GM12878 (cell line): ENCODE measurements around the gene CDKN1B. TPM values are rescaled to one million over a fixed set of nuclear protein-coding genes. Genes with fewer than 3 reads are reported as not detected.

Experiments used
- ATAC-seq: fragments of 200-7000 bp; cut with Tn5 transposase; 3 replicates; pipeline ENCODE4 v1.9.1; 2020; ENCODE audit warnings: mild to moderate bottlenecking, moderate library complexity
- BruUV-seq: library from RNA; stranded (reverse); fragments of 400-500 nt; replicated peaks from 2 replicates; lab custom pipeline; 2021; lab: Mats Ljungman, UMichigan
- CTCF ChIA-PET: fragments of 300-600 bp; sonication (Branson Sonifier 250); formaldehyde crosslinking; extraction: SDS; loops from one replicate; lab custom pipeline; 2021; ENCODE audit warnings: inconsistent platforms; lab: Yijun Ruan, JAX
- POLR2A ChIA-PET: fragments of 350-600 bp; formaldehyde crosslinking; extraction: SDS; loops from one replicate; lab custom pipeline; 2021; ENCODE audit warnings: inconsistent platforms; lab: Charles Lee
- RAD21 ChIA-PET: fragments of 300-600 bp; sonication (Branson Sonifier 250); formaldehyde crosslinking; loops from one replicate; lab custom pipeline; 2023; ENCODE audit warnings: antibody characterized with exemption; ENCODE audit not compliant: unreplicated experiment; lab: Charles Lee
- SMC1A ChIA-PET: fragments of 300-600 bp; sonication (Branson Sonifier 250); formaldehyde crosslinking; loops from one replicate; lab custom pipeline; 2023; ENCODE audit not compliant: unreplicated experiment, uncharacterized antibody; lab: Charles Lee
- DNase-seq: peaks from one replicate; pipeline ENCODE4 v3.0.0-alpha.2; 2011; ENCODE audit warnings: low read depth, low spot score
- FAIRE-seq: peaks from 3 replicates; lab custom pipeline; 2011; peaks lifted over from hg19 to GRCh38; lab: Jason Lieb, UNC
- H2AFZ ChIP-seq: 2 replicates; pipeline ENCODE4 v1.6.0; 2011; ENCODE audit warnings: low read depth, low read length, control low read depth; ENCODE audit not compliant: control insufficient read depth
- H3K27ac ChIP-seq: 2 replicates; pipeline ENCODE4 v1.5.1; 2011; ENCODE audit warnings: control low read depth; ENCODE audit not compliant: control insufficient read depth, insufficient read depth
- H3K27me3 ChIP-seq, 2 experiments: replicated peaks in 1 of 2; 2 replicates each; pipeline versions ENCODE4 v1.6.0 to v1.6.1; 2011; ENCODE audit warnings: low read length in 1 of 2; ENCODE audit not compliant: control insufficient read depth in 2 of 2, insufficient read depth in 2 of 2
- H3K36me3 ChIP-seq, 2 experiments: 2 replicates each; pipeline ENCODE4 v1.5.1; 2011; ENCODE audit warnings: low read length in 1 of 2; ENCODE audit not compliant: control insufficient read depth in 2 of 2, insufficient read depth in 2 of 2
- H3K4me1 ChIP-seq: 2 replicates; pipeline ENCODE4 v1.6.1; 2011; ENCODE audit warnings: mild to moderate bottlenecking, low read length, moderate library complexity, mixed read lengths; ENCODE audit not compliant: control insufficient read depth, insufficient read depth
- H3K4me2 ChIP-seq: 2 replicates; pipeline ENCODE4 v1.6.0; 2011; ENCODE audit warnings: control low read depth; ENCODE audit not compliant: control insufficient read depth, insufficient read depth
- H3K4me3 ChIP-seq: fragments of 200-600 bp; sonication (generic); 2 replicates; pipeline ENCODE4 v1.5.1; 2016
- H3K79me2 ChIP-seq: 2 replicates; pipeline ENCODE4 v1.6.0; 2011; ENCODE audit warnings: low read length; ENCODE audit not compliant: control insufficient read depth, insufficient read depth
- H3K9ac ChIP-seq: 2 replicates; pipeline ENCODE4 v1.8.0; 2011; ENCODE audit warnings: low read length, control low read depth, mixed read lengths; ENCODE audit not compliant: control insufficient read depth, insufficient read depth
- H3K9me3 ChIP-seq: replicated peaks from 3 replicates; pipeline ENCODE4 v1.5.1; 2011; ENCODE audit warnings: mild to moderate bottlenecking, low read length; ENCODE audit not compliant: control insufficient read depth, insufficient read depth
- H4K20me1 ChIP-seq: 2 replicates; pipeline ENCODE4 v1.6.0; 2011; ENCODE audit not compliant: control insufficient read depth, insufficient read depth
- ATF7 ChIP-seq: fragments of 450-650 bp; IDR thresholded peaks from 2 replicates; pipeline ENCODE4 v1.6.1; 2016; ENCODE audit warnings: low read depth, mild to moderate bottlenecking
- CEBPZ ChIP-seq: fragments of 150-350 bp; IDR thresholded peaks from 2 replicates; pipeline ENCODE4 v1.6.1; 2016; ENCODE audit warnings: low read depth, low read length
- CHD1 ChIP-seq: IDR thresholded peaks from 2 replicates; pipeline ENCODE4 v1.6.1; 2012; ENCODE audit warnings: low read depth, low read length, improper control_type of control experiment
- CHD4 ChIP-seq: fragments of 200-600 bp; sonication (generic); IDR thresholded peaks from 2 replicates; pipeline ENCODE4 v1.6.1; 2016; ENCODE audit warnings: mild to moderate bottlenecking
- FOXM1 ChIP-seq: IDR thresholded peaks from 2 replicates; pipeline ENCODE4 v1.6.1; 2012; ENCODE audit warnings: low read depth, mild to moderate bottlenecking, inconsistent platforms, low read length, moderate library complexity
- IKZF1 ChIP-seq: fragments of 450-650 bp; conservative IDR thresholded peaks from 2 replicates; pipeline ENCODE4 v1.6.1; 2017; ENCODE audit warnings: antibody characterized with exemption, mild to moderate bottlenecking
- JUNB ChIP-seq: IDR thresholded peaks from 2 replicates; pipeline ENCODE4 v1.6.1; 2016; ENCODE audit warnings: antibody characterized with exemption, mild to moderate bottlenecking
- MEF2A ChIP-seq: IDR thresholded peaks from 2 replicates; pipeline ENCODE4 v1.6.1; 2011; ENCODE audit warnings: low read depth, mild to moderate bottlenecking, low read length, moderate library complexity; ENCODE audit not compliant: insufficient read depth
- RELB ChIP-seq: fragments of 450-650 bp; IDR thresholded peaks from 2 replicates; pipeline ENCODE4 v1.6.1; 2017; ENCODE audit warnings: low read depth, mild to moderate bottlenecking, moderate library complexity
- TAF1 ChIP-seq: IDR thresholded peaks from 2 replicates; pipeline ENCODE4 v1.6.1; 2011; ENCODE audit warnings: mild to moderate bottlenecking, low read depth, low read length, borderline replicate concordance
- ZBED1 ChIP-seq: IDR thresholded peaks from 2 replicates; pipeline ENCODE4 v1.6.1; 2016; ENCODE audit warnings: borderline replicate concordance
- ZNF217 ChIP-seq: fragments of 450-650 bp; IDR thresholded peaks from 2 replicates; pipeline ENCODE4 v1.6.1; 2017; ENCODE audit warnings: antibody characterized with exemption, mild to moderate bottlenecking
- WGBS: methylation state at CpG from one replicate; pipeline ENCODE4 v1.1.6; 2016; ENCODE audit warnings: low lambda C conversion rate; ENCODE audit not compliant: insufficient replicate concordance, insufficient coverage; ENCODE audit errors: missing lambda C conversion rate; 5-methylcytosine and 5-hydroxymethylcytosine counted together
- in situ Hi-C: fragments of 300-500 bp; cut with MboI; formaldehyde crosslinking; loops from 9 replicates; pipeline ENCODE4 v1.14.3; 2018; ENCODE audit warnings: mixed read lengths
- intact Hi-C: fragments of 100-400 bp; cut with micrococcal nuclease; formaldehyde crosslinking; loops from one replicate; pipeline ENCODE4 v1.14.2; 2022; ENCODE audit not compliant: unreplicated experiment
- polyA plus RNA-seq, 11 experiments: library from polyadenylated mRNA; depleted of rRNA in 4 of 11; unstranded in 6 of 11; stranded (reverse) in 5 of 11; fragments of >200 nt; fragmentation: Nextera tagmentation in 4 of 11; fragmentation: Illumina TruSeq in 1 of 11; extraction: Ambion mirVana in 4 of 11; extraction: Trizol in 1 of 11; gene quantifications; 1 replicate in 1 of 11; 2 replicates in 10 of 11; pipeline versions ENCODE4 v1.2.1 to v1.2.3, GENCODE V29; 2011 to 2016; ENCODE audit warnings: inconsistent platforms in 2 of 11, missing spikeins in 2 of 11, low read depth in 1 of 11
- total RNA-seq, 4 experiments: library from RNA; depleted of rRNA in 3 of 4; stranded (reverse); fragments of >200 nt in 3 of 4; fragmentation: Illumina TruSeq in 1 of 4; extraction: Trizol in 1 of 4; gene quantifications; 2 replicates each; pipeline versions ENCODE4 v1.2.1 to v1.2.3, GENCODE V29; 2013 to 2021
- TF ChIP-seq, protein P1 (sequence below): fragments of 450-650 bp; IDR thresholded peaks from 2 replicates; pipeline ENCODE4 v1.6.1; 2017; ENCODE audit warnings: mild to moderate bottlenecking, moderate library complexity

Gene CDKN1B
- total and polyA plus RNA-seq, 10 of the 15 experiments (the other 5 are each of a cell fraction or from before 2014, with no cell fraction given): 4.2 to 39.1 (median 23.1) TPM

DNA sequence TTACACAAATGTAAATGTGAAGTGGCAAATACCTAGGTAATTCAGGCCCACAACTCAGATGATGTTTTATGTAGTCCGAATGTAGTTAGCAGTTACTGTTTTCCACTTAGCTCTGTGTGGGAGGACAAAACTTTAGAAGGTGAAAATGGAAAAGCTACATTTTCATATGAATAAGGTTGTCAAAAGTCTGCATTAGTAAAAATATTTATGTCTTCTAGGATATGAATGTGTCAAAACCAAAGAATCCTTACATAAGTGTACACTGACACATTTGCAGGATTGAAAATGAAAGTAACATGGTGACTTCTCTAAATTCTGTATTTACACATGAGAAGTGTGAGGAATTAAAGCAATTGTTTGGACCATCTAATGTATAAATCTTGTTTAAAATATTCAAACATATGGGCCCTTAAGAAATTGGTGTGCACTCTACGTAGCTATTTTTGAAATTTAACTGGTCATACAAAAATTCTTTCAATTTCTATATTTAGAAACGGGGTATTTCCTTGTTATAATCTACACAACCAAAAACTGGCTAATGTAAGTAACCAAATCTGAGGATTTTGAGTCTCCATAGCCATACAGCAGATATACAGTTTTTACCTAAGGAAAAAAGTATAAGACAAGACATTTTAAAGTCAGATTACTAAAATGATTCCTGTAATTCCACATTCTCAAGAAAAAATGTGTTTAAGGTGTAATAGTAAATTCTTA is 5.4 kb downstream of the CDKN1B start:
- no TSS peak for BruUV-seq
- intact Hi-C loops: loop anchor here (5.0 to 10.0 kb wide), 3 partner anchors 1068 to 1672 kb away; no protein-coding TSS in a partner anchor
- in situ Hi-C loops: no loop called here
- SMC1A ChIA-PET: interaction anchor here (0.7 to 3.3 kb wide), 9 partner anchors 13 to 365 kb away, joined by 3 to 26 read pairs (median 3); partner anchors contain the start of gene GPR19
- CTCF ChIA-PET: interaction anchor here (0.9 to 3.4 kb wide), 6 partner anchors 9 to 364 kb away, joined by 3 to 33 read pairs (median 4); no protein-coding TSS in a partner anchor
- no peak for DNase-seq
- H3K27me3 ChIP-seq: no peaks in the 10 kb centered on the region
- peak; percentile 3; the same call in 1 of the 3 replicates for ATAC-seq
- H3K36me3 ChIP-seq: peaks cover 0 to 6% of the 10 kb centered on the region in 2 experiments; a peak in 1 of 4 replicates
- peak overlapping the region; percentile 95 for H3K4me2 ChIP-seq
- no peak for FAIRE-seq
- 0% methylated on average over 3 of the region's 3 CpGs for WGBS
- H3K9ac ChIP-seq: peak overlapping the region; percentile 97
- peak overlapping the region; percentile 97 for H3K27ac ChIP-seq
- peaks cover 91% of the 10 kb centered on the region for H3K79me2 ChIP-seq
- H2AFZ ChIP-seq: no peak overlapping the region
- H3K4me1 ChIP-seq: peaks cover 5% of the 10 kb centered on the region; the same call in 1 of the 2 replicates
- no peaks in the 10 kb centered on the region for H3K9me3 ChIP-seq
- H3K4me3 ChIP-seq: peak overlapping the region; percentile 97
- RAD21 ChIA-PET: interaction anchor here (1.1 to 6.7 kb wide), 9 partner anchors 7 to 364 kb away, joined by 3 to 81 read pairs (median 4); partner anchors contain the start of gene CDKN1B
- POLR2A ChIA-PET: interaction anchor here (0.5 to 7.0 kb wide), 15 partner anchors 7 to 1164 kb away, joined by 3 to 93 read pairs (median 4); partner anchors contain the start of genes BORCS5 and CDKN1B
- H4K20me1 ChIP-seq: no peaks in the 10 kb centered on the region
- TF ChIP-seq CEBPZ (no peak), ZNF217 (no peak), CHD1 (peak; percentile 79; the same call in 1 of the 2 replicates), CHD4 (no peak), IKZF1 (peak; percentile 44; the same call in 1 of the 2 replicates), TAF1 (no peak), JUNB (peak; percentile 27; the same call in 1 of the 2 replicates), RELB (peak; percentile 61; the same call in 1 of the 2 replicates), ZBED1 (0 out of 2 replicates have a peak, but pooled peaks have one; percentile 12), FOXM1 (peak; percentile 31; the same call in 1 of the 2 replicates), ATF7 (no peak), MEF2A (peak; percentile 78)
- TF ChIP-seq, protein P1, sequence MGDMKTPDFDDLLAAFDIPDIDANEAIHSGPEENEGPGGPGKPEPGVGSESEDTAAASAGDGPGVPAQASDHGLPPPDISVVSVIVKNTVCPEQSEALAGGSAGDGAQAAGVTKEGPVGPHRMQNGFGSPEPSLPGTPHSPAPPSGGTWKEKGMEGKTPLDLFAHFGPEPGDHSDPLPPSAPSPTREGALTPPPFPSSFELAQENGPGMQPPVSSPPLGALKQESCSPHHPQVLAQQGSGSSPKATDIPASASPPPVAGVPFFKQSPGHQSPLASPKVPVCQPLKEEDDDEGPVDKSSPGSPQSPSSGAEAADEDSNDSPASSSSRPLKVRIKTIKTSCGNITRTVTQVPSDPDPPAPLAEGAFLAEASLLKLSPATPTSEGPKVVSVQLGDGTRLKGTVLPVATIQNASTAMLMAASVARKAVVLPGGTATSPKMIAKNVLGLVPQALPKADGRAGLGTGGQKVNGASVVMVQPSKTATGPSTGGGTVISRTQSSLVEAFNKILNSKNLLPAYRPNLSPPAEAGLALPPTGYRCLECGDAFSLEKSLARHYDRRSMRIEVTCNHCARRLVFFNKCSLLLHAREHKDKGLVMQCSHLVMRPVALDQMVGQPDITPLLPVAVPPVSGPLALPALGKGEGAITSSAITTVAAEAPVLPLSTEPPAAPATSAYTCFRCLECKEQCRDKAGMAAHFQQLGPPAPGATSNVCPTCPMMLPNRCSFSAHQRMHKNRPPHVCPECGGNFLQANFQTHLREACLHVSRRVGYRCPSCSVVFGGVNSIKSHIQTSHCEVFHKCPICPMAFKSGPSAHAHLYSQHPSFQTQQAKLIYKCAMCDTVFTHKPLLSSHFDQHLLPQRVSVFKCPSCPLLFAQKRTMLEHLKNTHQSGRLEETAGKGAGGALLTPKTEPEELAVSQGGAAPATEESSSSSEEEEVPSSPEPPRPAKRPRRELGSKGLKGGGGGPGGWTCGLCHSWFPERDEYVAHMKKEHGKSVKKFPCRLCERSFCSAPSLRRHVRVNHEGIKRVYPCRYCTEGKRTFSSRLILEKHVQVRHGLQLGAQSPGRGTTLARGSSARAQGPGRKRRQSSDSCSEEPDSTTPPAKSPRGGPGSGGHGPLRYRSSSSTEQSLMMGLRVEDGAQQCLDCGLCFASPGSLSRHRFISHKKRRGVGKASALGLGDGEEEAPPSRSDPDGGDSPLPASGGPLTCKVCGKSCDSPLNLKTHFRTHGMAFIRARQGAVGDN: peak; percentile 36; the same call in 1 of the 2 replicates
